WERI-Rb-1 (cell line): ENCODE measurements around the gene ZNF391.
"Not testable (repeated sequence)": the region's sequence is repeated elsewhere in the genome, so short reads cannot be mapped to it uniquely, and the experiment has no call there.

Source experiments
- DNase-seq: peaks from one replicate; pipeline ENCODE4 v3.0.0-alpha.2; 2020
- H3K27ac ChIP-seq: fragments of 250-450 bp; sonication (Bioruptor Pico); 2 replicates; pipeline ENCODE4 v1.5.1; 2020; ENCODE audit warnings: mild to moderate bottlenecking, moderate library complexity
- H3K27me3 ChIP-seq: fragments of 250-450 bp; sonication (Bioruptor Pico); 2 replicates; pipeline ENCODE4 v1.5.1; 2021; ENCODE audit warnings: mild to moderate bottlenecking, low read depth, moderate library complexity; ENCODE audit not compliant: insufficient read depth, severe bottlenecking
- H3K36me3 ChIP-seq: fragments of 250-450 bp; sonication (Bioruptor Pico); 2 replicates; pipeline ENCODE4 v1.5.1; 2020; ENCODE audit warnings: mild to moderate bottlenecking, moderate library complexity
- H3K4me3 ChIP-seq: 2 replicates; pipeline ENCODE4 v1.5.1; 2011; ENCODE audit warnings: low read depth, mild to moderate bottlenecking, control low read depth, low read length
- H3K9me3 ChIP-seq: fragments of 250-450 bp; sonication (Bioruptor Pico); 2 replicates; pipeline ENCODE4 v1.5.1; 2021; ENCODE audit warnings: mild to moderate bottlenecking, moderate library complexity; ENCODE audit not compliant: severe bottlenecking
- TF ChIP-seq, protein P1 (sequence below): IDR thresholded peaks from 2 replicates; pipeline ENCODE4 v1.5.1; 2011; ENCODE audit warnings: low read depth, mild to moderate bottlenecking, control low read depth, inconsistent platforms, low read length

ZNF391 gene

DNA sequence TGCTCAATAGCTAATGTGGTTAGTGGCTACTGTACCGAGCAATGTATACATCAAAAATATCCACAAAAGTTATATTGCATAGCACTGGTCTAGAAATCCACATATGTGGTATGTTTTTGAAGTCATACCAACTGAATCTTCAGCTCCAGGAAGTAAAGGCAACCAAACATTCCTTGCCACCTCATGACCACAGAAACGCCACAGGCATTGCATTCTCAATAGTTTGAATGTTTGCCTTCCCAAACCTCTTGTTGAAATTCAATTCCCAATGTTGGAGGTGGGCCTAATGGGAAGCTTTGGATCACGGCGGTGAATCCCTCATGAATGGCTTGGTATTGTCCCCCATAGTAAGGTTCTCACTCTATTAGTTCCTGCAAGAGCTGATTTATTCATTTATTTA is 18.2 kb upstream of the ZNF391 start:
- Histone ChIP-seq H3K27ac (no peak overlapping the region), H3K4me3 (no peak overlapping the region), H3K36me3 (no peaks in the 10 kb centered on the region), H3K9me3 (peaks cover 24% of the 10 kb centered on the region), H3K27me3 (peaks cover 97% of the 10 kb centered on the region)
- TF ChIP-seq, protein P1, sequence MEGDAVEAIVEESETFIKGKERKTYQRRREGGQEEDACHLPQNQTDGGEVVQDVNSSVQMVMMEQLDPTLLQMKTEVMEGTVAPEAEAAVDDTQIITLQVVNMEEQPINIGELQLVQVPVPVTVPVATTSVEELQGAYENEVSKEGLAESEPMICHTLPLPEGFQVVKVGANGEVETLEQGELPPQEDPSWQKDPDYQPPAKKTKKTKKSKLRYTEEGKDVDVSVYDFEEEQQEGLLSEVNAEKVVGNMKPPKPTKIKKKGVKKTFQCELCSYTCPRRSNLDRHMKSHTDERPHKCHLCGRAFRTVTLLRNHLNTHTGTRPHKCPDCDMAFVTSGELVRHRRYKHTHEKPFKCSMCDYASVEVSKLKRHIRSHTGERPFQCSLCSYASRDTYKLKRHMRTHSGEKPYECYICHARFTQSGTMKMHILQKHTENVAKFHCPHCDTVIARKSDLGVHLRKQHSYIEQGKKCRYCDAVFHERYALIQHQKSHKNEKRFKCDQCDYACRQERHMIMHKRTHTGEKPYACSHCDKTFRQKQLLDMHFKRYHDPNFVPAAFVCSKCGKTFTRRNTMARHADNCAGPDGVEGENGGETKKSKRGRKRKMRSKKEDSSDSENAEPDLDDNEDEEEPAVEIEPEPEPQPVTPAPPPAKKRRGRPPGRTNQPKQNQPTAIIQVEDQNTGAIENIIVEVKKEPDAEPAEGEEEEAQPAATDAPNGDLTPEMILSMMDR, result no peak
- no peak for DNase-seq

DNA sequence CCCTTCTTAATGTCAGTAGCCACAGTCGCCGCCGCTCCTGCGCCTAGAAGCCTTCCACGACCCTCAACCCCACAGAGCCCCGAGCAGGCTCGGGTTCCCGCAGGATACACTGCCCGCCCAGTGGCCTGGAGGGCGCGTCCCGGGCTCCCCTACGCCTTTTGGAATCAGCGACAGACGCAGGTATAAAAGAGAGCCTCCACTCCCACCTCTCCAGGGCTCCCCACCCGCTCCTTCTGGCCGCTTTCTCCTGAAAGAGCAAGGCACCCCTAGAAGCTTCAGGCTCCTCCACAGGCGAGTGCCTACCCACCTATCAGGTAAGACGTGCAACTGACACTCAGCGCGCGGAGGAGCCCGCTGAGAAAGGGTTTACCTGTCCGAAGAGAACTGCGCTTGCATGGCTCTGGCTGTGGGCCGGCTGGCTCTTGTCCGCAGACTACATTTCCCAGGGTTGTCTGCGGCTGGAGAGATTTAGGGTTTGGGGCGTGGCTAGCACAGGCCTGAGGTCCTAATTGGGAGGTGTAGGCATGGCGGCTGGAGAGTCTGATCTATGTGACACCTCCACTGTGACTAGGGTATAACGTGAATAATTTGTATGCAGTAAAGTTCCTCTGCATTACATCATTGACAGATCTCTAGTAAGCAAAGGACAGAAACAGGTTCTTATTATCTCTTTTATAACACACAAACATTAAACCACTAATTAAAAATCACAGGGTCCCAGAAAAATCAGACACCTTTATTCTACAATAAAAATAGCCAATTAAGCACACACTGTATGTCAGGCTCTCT is 13.5 kb upstream of the ZNF391 start:
- Histone ChIP-seq H3K4me3 (peak overlapping the region; percentile 37), H3K27me3 (peaks cover 90% of the 10 kb centered on the region), H3K36me3 (no peaks in the 10 kb centered on the region), H3K27ac (no peak overlapping the region), H3K9me3 (peaks cover 17% of the 10 kb centered on the region)
- TF ChIP-seq, protein P1, result no peak
- peak; percentile 58 for DNase-seq

GRCh38 chr6:27375613-27376079 is 12.9 kb upstream of the ZNF391 start:
- no peak overlapping the region for H3K27ac ChIP-seq
- peaks cover 88% of the 10 kb centered on the region for H3K27me3 ChIP-seq
- H3K36me3 ChIP-seq, result no peaks in the 10 kb centered on the region
- TF ChIP-seq, protein P1, result no peak
- DNase-seq, result no peak
- peaks cover 20% of the 10 kb centered on the region for H3K9me3 ChIP-seq
- H3K4me3 ChIP-seq, result no peak overlapping the region

- peaks cover 71% of the 10 kb centered on the region for H3K27me3 ChIP-seq
- peaks cover 35% of the 10 kb centered on the region for H3K9me3 ChIP-seq
- not testable (repeated sequence) for H3K27ac ChIP-seq
Observed at GRCh38 chr6:27378406-27378805, 10.2 kb upstream of the ZNF391 start.

GRCh38 chr6:27381001-27381400 is 7.6 kb upstream of the ZNF391 start:
- H3K4me3 ChIP-seq, H3K36me3 ChIP-seq, H3K27ac ChIP-seq, DNase-seq: not testable (repeated sequence)
- Histone ChIP-seq H3K27me3 (peaks cover 57% of the 10 kb centered on the region), H3K9me3 (peaks cover 26% of the 10 kb centered on the region)

More at GRCh38 chr6:27378406-27378805, 10.2 kb upstream of the ZNF391 start:
- H3K36me3 ChIP-seq, H3K4me3 ChIP-seq, DNase-seq: not testable (repeated sequence)

GRCh38 chr6:27383011-27383410 is 5.5 kb upstream of the ZNF391 start:
- Histone ChIP-seq H3K36me3 (no peaks in the 10 kb centered on the region), H3K27me3 (peaks cover 50% of the 10 kb centered on the region), H3K27ac (no peak overlapping the region), H3K9me3 (peaks cover 26% of the 10 kb centered on the region), H3K4me3 (no peak overlapping the region)
- TF ChIP-seq, protein P1, result no peak
- no peak for DNase-seq

GRCh38 chr6:27383481-27383880 is 5.1 kb upstream of the ZNF391 start:
- Histone ChIP-seq H3K9me3 (peaks cover 26% of the 10 kb centered on the region), H3K4me3 (no peak overlapping the region), H3K27me3 (peaks cover 53% of the 10 kb centered on the region), H3K27ac (no peak overlapping the region), H3K36me3 (no peaks in the 10 kb centered on the region)
- TF ChIP-seq, protein P1, result no peak
- DNase-seq, result no peak
